GM21619 (cell line): Measurements from ENCODE around the gene TBCC.
A peak's percentile ranks its signal among the peaks of the same experiment; 100 is the strongest.

Experiments used
- ATAC-seq: cut with Tn5 transposase; IDR thresholded peaks from one replicate; pipeline ENCODE4 v1.9.1; 2021; ENCODE audit not compliant: unreplicated experiment

The TBCC gene

GRCh38 chr6:42774201-42774600 lies 28.3 kb upstream of the TBCC start:
- no peak for ATAC-seq

- no peak for ATAC-seq
These were observed 25.8 kb upstream of the TBCC start for GRCh38 chr6:42771741-42772100.

- ATAC-seq: no peak
These were observed 23.9 kb upstream of the TBCC start for GRCh38 chr6:42769836-42770235.

DNA sequence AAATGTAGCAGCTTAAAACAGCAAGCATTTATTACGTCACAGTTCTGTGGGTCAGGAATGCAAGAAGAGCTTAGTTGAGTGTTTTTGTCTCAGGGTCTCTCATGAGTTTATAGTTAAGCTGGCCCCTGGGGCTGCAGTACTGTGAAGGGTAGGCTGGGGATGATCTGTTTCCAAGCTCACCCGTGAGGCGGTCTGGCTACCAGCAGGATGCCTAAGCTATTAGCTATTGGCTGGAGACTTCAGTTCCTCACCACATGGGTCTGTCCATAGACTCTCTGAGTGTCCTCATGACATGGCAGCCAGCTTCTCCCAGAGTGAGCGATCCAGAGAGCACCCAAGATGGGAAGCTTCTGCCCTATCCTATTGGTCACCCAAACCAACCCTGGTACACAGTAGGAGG lies 23.1 kb upstream of the TBCC start:
- ATAC-seq: no peak

GRCh38 chr6:42766163-42766670 lies 20.3 kb upstream of the TBCC start:
- ATAC-seq: no peak

DNA sequence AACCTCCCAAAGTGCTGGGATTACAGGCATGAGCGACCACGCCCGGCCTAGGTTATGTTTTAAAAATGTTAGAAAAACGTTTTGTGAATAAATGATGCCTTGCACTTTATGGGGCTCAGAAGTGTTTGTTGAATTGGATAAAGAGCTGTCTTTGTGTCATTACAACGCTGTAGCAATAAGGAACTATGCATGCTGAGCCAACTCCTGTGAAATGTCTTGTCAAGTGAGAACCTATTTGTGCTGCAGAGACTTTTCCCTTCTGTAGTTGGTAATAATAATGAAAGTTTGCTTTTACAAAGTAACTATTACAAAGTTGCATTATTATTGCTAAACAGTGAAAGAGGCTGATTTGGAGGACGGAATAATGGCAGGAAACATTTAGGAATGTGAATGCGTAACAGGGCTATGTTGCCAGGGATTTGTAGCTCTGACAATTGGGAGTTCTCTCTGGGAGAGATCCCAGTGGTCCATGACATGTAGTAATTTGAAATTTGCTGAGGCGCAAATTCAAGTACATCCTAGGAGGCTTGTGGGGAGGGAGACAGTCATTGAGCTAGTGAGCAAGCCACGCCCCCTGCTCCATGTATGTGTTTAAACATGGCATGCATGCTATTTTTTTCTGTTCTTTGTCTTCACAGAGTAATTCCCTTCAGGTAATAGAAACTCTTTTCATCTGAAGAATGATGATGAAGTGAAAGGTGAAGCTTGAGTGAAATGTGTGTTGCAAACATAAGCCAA lies 19.2 kb upstream of the TBCC start:
- no peak for ATAC-seq

- ATAC-seq: no peak
These were observed 17.0 kb upstream of the TBCC start for GRCh38 chr6:42762950-42763349.

GRCh38 chr6:42762426-42762859 lies 16.5 kb upstream of the TBCC start:
- ATAC-seq: no peak

GRCh38 chr6:42761287-42762067 lies 15.6 kb upstream of the TBCC start:
- no peak for ATAC-seq

- ATAC-seq: no peak
These were observed 13.0 kb upstream of the TBCC start for GRCh38 chr6:42758756-42759430.

DNA sequence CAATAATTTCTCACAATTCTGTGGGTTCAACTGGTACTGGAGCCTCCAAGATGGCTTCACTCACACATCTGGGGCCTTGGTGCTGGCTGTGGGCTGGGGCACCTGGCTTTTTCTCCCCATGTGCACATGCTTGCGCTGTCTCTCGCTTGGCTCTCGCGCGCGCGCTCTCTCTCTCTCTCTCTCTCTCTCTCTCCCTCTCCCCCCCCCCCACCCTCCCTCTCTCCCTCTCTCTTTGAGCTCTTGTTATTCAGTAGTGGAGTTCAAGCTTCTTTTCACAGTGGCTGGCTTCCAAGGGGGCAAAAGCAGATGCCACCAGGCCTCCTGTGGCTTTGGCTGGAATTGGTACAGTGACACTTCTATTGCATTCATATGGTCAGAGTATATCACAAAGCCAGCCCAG lies 10.8 kb upstream of the TBCC start:
- no peak for ATAC-seq

GRCh38 chr6:42754759-42755158 lies 8.9 kb upstream of the TBCC start:
- ATAC-seq: no peak

- ATAC-seq: no peak
These were observed 5.2 kb upstream of the TBCC start for GRCh38 chr6:42751055-42751454.

DNA sequence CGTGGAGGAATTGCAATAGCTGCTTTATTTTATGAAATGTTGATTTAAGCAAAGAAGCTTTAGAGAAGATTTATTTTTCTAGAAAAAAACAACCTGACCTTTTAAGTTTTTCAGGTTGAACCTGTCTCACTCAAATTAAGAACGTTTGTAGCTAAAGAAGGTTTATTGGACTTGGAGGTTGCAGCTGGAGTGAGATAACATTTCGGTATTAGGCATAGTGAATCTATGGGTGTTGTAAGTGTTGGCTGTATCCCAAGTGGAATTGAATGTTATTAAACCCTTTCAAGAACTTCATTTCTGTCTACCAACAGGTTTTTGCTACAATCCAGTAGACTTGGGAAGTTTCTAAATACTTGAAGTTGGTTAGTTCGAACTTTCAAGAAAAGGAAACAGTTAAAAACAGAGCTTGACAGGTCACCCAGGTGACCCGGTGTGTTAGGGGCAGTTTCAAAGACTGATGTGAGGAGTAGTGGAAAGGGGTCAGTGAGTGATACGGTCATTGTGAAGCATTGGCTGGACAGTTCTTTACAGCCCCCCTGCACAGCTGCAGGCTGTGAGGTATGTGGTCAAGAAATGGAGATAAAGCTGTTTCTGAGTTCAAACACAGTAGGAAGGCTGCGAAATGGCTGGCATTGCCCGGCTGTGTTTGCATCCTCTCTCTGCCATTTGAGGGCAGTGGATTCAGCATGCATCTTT lies 2.4 kb upstream of the TBCC start:
- ATAC-seq: no peak

DNA sequence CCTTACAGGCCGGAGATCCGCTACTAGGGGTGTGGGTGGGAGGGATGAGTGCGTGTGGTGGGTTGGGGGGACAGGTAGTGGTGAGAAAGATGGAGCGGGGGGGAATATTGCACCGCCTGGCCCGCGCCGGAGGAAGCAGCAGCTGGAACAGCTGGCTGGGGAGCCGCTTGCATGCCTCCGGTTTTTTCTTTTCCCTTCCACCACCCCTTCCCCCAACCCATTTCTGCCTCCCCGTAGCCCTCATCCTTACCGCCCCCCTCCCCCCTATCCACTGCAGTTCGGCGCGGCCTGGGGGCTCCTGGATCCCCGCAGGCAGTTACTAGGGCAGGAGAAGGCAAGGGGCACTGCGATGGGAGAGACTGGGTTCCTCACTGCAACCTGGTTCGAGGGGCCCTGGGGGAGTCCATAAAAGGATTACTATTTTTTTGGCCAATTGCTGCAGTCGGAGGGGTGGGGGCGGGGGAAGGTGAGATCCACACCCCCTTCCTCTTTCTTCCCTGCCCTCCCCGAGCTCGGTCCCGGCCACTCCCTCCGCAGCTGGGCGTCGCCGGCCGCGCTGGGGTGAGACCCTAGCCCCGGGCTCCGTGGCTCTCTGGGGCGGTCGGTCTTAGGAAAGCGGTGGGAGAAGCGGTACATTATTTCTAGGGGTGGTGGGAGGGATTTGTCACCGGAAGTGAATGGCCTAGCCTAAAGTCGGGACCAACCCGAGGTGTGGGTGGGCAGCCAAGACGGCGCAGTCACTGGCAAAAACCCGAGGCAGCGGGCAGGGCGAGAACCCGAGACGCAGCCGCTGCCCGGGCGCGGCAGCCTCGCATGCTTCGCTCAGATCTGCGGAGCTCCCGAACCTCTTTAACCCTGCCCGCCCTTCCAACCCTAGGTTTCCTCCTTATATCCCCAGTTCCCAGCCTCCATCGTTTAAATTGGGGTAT lies 824 bp upstream of the TBCC start:
- ATAC-seq: peak; percentile 42

- no peak for ATAC-seq
These were observed 742 bp downstream of the TBCC start for GRCh38 chr6:42745083-42745639.

GRCh38 chr6:42744351-42744893 lies 1.5 kb downstream of the TBCC start:
- no peak for ATAC-seq

GRCh38 chr6:42742116-42742894 lies 3.6 kb downstream of the TBCC start:
- no peak for ATAC-seq

- no peak for ATAC-seq
These were observed 5.2 kb downstream of the TBCC start for GRCh38 chr6:42740725-42741124.
